Tibial artery (tissue), 4 donors: ENCODE results near the gene S100A9.
A peak's percentile ranks its signal among the peaks of the same experiment; 100 is the strongest.

Source experiments
- DNase-seq, 2 donors: peaks; one replicate each; pipeline ENCODE4 v3.0.0-alpha.2; 2019
- H3K27ac ChIP-seq, 2 donors: fragments of 200-600 bp; sonication (generic) in 1 of 2; 1 replicate in 1 of 2; 2 replicates in 1 of 2; pipeline ENCODE4 v1.5.1; 2018 to 2019; ENCODE audit warnings: mild to moderate bottlenecking in 1 of 2
- H3K27me3 ChIP-seq, 2 donors: fragments of 200-600 bp; sonication (generic) in 1 of 2; one replicate each; pipeline versions ENCODE4 v1.5.1 to v1.6.0; 2016 to 2019
- H3K36me3 ChIP-seq, 3 donors: fragments of 200-600 bp; sonication (generic) in 2 of 3; one replicate each; pipeline ENCODE4 v1.5.1; 2016 to 2019; ENCODE audit warnings: mild to moderate bottlenecking in 2 of 3
- H3K4me1 ChIP-seq, 4 donors: fragments of 200-600 bp; sonication (generic) in 2 of 4; 1 replicate in 3 of 4; 2 replicates in 1 of 4; pipeline ENCODE4 v1.5.1; 2016 to 2019
- H3K4me3 ChIP-seq, 2 donors: fragments of 200-600 bp; sonication (generic) in 1 of 2; 1 replicate in 1 of 2; 2 replicates in 1 of 2; pipeline ENCODE4 v1.5.1; 2018 to 2019; ENCODE audit warnings: mild to moderate bottlenecking in 2 of 2
- H3K9me3 ChIP-seq, 3 donors: fragments of 200-600 bp; sonication (generic) in 1 of 3; one replicate each; pipeline ENCODE4 v1.5.1; 2016 to 2019
- intact Hi-C: fragments of 100-400 bp; cut with DNase I; formaldehyde crosslinking; loops from one replicate; pipeline ENCODE4 v1.15.0; 2023; ENCODE audit warnings: low total_unique reads
- TF ChIP-seq, protein P1 (sequence below), 2 experiments: fragments of 200-600 bp in 1 of 2; fragments of 450-650 bp in 1 of 2; IDR thresholded peaks; one replicate each; pipeline ENCODE4 v1.5.1; 2017 to 2019; ENCODE audit warnings: antibody characterized with exemption in 2 of 2, mild to moderate bottlenecking in 1 of 2, moderate library complexity in 1 of 2

The S100A9 gene

DNA sequence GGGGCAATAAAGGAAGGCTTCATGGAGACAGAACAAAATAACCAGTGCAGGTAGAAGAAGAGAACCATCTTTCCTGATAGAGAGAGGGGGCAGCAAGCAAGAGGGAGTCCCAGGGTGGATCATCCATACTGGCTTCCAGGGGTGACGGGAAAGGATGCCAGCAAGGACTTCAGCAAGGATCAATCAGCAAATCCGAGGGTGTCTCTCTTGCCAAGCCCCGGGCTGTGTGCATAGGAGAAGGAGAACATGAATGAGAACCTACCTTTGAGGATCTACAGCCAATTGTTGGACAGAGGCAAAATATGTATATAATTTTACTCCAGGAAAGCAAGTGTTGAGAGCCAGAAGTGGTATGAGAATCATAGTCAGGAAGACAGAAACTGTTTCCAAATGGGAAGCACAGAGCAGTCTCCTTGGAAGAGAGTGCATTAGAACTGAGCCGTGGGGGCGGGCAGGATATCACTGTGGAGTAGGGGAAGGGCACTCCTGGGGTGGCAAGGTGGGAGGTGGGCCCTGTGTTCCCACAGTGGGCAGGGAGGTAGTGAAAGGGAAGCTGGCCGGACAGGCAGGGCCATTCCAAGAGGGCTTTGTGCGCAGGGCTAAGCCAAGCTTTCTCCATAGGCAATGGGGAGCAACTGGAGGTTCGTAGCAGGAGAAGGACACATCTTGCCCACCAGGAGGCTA, 1.1 kb upstream of the S100A9 start:
- TF ChIP-seq, protein P1, sequence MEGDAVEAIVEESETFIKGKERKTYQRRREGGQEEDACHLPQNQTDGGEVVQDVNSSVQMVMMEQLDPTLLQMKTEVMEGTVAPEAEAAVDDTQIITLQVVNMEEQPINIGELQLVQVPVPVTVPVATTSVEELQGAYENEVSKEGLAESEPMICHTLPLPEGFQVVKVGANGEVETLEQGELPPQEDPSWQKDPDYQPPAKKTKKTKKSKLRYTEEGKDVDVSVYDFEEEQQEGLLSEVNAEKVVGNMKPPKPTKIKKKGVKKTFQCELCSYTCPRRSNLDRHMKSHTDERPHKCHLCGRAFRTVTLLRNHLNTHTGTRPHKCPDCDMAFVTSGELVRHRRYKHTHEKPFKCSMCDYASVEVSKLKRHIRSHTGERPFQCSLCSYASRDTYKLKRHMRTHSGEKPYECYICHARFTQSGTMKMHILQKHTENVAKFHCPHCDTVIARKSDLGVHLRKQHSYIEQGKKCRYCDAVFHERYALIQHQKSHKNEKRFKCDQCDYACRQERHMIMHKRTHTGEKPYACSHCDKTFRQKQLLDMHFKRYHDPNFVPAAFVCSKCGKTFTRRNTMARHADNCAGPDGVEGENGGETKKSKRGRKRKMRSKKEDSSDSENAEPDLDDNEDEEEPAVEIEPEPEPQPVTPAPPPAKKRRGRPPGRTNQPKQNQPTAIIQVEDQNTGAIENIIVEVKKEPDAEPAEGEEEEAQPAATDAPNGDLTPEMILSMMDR (IDR thresholded peaks at IDR 0.05), result no peak
- H3K4me1 ChIP-seq, result no peaks in the 10 kb centered on the region
- H3K4me3 ChIP-seq, result no peak overlapping the region
- no peak overlapping the region for H3K27ac ChIP-seq
- no peaks in the 10 kb centered on the region for H3K9me3 ChIP-seq
- DNase-seq, result no peak
- intact Hi-C loops, result no loop called here
- no peaks in the 10 kb centered on the region for H3K36me3 ChIP-seq
- peaks cover 0 to 3% of the 10 kb centered on the region in 2 donors for H3K27me3 ChIP-seq

DNA sequence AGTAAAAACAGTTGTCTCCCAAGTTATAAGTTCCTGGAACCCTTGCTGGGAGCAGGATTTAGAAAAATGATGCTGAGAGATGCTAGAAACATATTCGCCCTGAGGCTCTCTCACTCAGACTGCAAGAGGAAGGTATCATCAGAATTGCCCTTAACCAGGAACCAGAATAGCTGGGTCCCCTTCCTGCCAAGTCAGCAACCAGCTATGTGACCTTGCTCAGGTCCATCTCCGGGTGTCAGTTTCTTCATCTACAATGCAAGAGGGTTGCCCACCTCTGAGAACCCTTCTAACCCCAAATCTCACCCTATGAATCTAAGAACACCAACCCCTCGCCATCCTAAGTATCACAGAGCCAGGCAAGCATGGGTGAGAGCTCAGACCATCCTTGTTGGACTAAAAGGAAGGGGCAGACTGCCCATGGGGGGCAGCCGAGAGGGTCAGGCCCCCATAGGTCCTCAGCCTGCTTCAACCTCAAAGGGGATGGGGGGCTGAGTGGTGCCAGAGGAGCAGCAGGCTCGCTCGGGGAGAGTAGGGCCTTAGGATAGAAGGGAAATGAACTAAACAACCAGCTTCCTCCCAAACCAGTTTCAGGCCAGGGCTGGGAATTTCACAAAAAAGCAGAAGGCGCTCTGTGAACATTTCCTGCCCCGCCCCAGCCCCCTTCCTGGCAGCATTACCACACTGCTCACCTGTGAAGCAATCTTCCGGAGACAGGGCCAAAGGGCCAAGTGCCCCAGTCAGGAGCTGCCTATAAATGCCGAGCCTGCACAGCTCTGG, 390 bp upstream of the S100A9 start:
- intact Hi-C loops, result no loop called here
- H3K36me3 ChIP-seq, result no peaks in the 10 kb centered on the region
- no peak overlapping the region for H3K27ac ChIP-seq
- TF ChIP-seq, protein P1 (IDR thresholded peaks at IDR 0.05), result no peak
- H3K4me1 ChIP-seq, result no peaks in the 10 kb centered on the region
- H3K9me3 ChIP-seq, result no peaks in the 10 kb centered on the region
- peak; percentile 60 to 73 for DNase-seq
- no peak overlapping the region for H3K4me3 ChIP-seq
- H3K27me3 ChIP-seq, result no peaks in the 10 kb centered on the region

DNA sequence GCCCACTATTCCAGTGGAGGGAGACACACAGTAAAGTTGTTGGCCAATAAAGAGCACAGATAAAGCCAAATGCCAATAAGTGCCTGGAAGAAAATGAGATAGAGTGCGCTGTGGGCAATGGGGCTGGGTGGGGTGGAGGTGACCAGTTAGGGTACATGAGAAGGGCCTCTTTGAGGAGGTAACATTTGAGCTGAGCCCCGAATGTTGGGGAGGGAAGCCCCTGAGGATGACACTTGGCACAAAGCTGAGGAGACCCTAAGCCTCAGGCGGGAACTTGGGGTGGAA, 979 bp downstream of the S100A9 start:
- Histone ChIP-seq H3K9me3 (no peaks in the 10 kb centered on the region), H3K36me3 (no peaks in the 10 kb centered on the region), H3K4me3 (no peak overlapping the region), H3K4me1 (no peaks in the 10 kb centered on the region), H3K27me3 (no peaks in the 10 kb centered on the region), H3K27ac (no peak overlapping the region)
- no peak for DNase-seq
- intact Hi-C loops, result no loop called here
- TF ChIP-seq, protein P1 (IDR thresholded peaks at IDR 0.05), result no peak

DNA sequence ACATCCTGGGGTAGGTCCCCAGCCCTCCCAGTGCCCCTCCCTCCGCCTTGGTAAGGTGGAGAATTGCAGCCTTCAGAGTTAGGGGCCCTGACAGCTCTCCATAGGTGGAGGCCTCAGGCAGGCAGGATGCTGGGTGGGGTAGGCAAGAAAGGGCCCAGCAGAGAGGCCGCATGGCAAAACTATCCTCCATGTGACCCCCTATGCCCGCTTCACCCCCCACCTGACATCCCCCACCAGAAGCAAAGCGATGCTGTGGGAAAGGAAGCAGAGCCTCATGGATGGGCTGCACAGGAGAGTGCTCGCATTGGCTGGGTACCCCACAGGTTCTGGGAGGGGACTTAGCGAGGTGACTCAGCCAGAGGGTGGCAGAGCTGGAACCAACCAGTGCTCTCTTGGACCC, 1.6 kb downstream of the S100A9 start:
- TF ChIP-seq, protein P1 (IDR thresholded peaks at IDR 0.05), result no peak
- Histone ChIP-seq H3K36me3 (no peaks in the 10 kb centered on the region), H3K9me3 (no peaks in the 10 kb centered on the region), H3K4me3 (no peak overlapping the region), H3K27me3 (no peaks in the 10 kb centered on the region), H3K4me1 (no peaks in the 10 kb centered on the region), H3K27ac (no peak overlapping the region)
- no peak for DNase-seq
- intact Hi-C loops, result no loop called here

DNA sequence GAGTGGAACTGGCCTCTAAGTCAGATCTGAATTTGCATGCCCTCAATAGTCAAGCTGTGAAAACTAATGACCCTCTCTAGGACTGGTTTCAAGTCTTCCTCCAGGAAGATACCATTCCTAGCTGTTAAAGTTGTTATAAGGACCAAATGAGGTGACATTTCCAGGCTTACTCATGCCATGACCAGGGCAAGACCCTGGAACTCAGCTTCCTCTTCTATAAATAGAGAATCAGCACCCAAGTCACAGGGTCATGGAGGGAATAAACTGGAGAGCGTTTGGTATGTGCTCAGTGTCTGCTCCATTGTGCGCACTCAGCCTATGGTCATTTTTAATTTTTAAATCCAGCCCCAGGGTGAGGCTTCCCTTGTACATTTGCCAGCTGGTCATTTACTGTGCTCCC, 2.5 kb downstream of the S100A9 start:
- H3K27ac ChIP-seq, result no peak overlapping the region
- H3K4me3 ChIP-seq, result no peak overlapping the region

More for the DNA sequence above, 2.5 kb downstream of the S100A9 start:
- intact Hi-C loops, result no loop called here
- Histone ChIP-seq H3K27me3 (peaks cover 0 to 4% of the 10 kb centered on the region in 2 donors), H3K4me1 (no peaks in the 10 kb centered on the region), H3K9me3 (no peaks in the 10 kb centered on the region), H3K36me3 (no peaks in the 10 kb centered on the region)
- TF ChIP-seq, protein P1 (IDR thresholded peaks at IDR 0.05), result no peak
- DNase-seq, result peak in 1 of 2 donors; percentile 5
